Measurements from ENCODE around the gene DLST.

DNA sequence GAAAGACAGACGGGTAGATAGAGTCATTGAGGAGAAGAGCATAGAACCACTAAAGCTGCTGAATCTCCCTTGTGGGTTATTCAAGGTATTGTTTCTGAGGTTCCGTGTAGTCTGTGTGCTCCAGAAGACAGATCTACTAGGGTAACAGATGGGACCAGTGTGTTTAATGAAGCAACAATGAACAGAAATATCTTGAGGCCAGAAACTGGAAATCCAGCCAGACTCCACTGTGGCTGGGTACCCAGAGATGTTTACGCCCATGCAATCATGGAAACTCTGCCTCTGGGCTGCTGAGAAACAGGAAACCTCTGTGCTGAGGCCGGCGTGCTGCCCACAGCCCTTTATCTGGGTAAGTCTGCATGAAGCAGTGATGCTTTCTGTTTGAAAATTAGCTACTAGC is 14.0 kb upstream of the DLST start:
- TF ChIP-seq CTCF (IDR thresholded peaks at IDR 0.05; ENCODE audit: low read depth, low read length) (no peak), POLR2A (IDR thresholded peaks at IDR 0.05; ENCODE audit: extremely low read depth, insufficient read length) (no peak), MYC (IDR thresholded peaks at IDR 0.05; ENCODE audit: low read depth, low read length) (no peak)

Measured in NB4 (cell line).